Stimulated activated memory B cell treated with anti-CD40 and anti-IgM and Interleukin-4, amounts not matched to agents 10 μg/mL and 1 μg/mL and 100 μg/mL, for 72 hours (primary cell): ENCODE data around the gene SETMAR.
A peak's percentile ranks its signal among the peaks of the same experiment; 100 is the strongest.
"Not testable (repeated sequence)": the region's sequence is repeated elsewhere in the genome, so short reads cannot be mapped to it uniquely, and the experiment has no call there.

Source experiments
- ATAC-seq: fragments of 150-1000 bp; cut with Tn5 transposase; 2 replicates; pipeline ENCODE4 v1.10.0; 2021
- H3K27ac Mint-ChIP-seq: one replicate; pipeline ENCODE4 v1.8.0; 2022; ENCODE audit warnings: mild to moderate bottlenecking, mixed read lengths
- H3K27me3 Mint-ChIP-seq: one replicate; pipeline ENCODE4 v1.8.0; 2022; ENCODE audit warnings: mixed read lengths
- H3K36me3 Mint-ChIP-seq: one replicate; pipeline ENCODE4 v1.8.0; 2022; ENCODE audit warnings: mixed read lengths
- H3K4me1 Mint-ChIP-seq: one replicate; pipeline ENCODE4 v1.8.0; 2022; ENCODE audit warnings: mixed read lengths
- H3K4me3 Mint-ChIP-seq: one replicate; pipeline ENCODE4 v1.8.0; 2022; ENCODE audit warnings: mild to moderate bottlenecking, moderate library complexity, mixed read lengths
- H3K9me3 Mint-ChIP-seq: one replicate; pipeline ENCODE4 v1.8.0; 2022; ENCODE audit warnings: mixed read lengths

The SETMAR gene

DNA sequence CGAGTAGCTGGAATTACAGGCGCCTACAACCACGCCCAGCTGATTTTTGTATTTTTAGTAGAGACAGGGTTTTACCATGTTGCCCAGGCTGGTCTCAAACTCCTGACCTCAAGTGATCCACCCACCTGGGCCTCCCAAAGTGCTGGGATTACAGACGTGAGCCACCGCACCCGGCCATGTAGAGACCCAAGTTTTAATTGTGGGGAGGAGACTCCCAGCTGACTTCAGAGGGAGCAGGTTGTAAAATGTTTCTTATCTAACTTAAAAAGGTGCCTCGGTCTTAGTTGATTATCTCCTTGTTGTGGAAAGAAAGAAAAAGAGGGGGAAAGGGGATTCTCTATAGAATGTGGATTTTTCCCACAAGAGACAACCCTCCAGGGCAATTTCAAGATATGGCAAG is 2.0 kb downstream of the SETMAR start:
- H3K27ac Mint-ChIP-seq, H3K27me3 Mint-ChIP-seq, ATAC-seq, H3K9me3 Mint-ChIP-seq, H3K4me3 Mint-ChIP-seq: not testable (repeated sequence)
- H3K4me1 Mint-ChIP-seq, result peaks cover 18% of the 10 kb centered on the region
- H3K36me3 Mint-ChIP-seq, result peaks cover 16% of the 10 kb centered on the region

- Mint-ChIP-seq H3K36me3 (peaks cover 11% of the 10 kb centered on the region), H3K4me3 (no peak overlapping the region), H3K27me3 (no peaks in the 10 kb centered on the region), H3K27ac (no peak overlapping the region), H3K4me1 (peaks cover 18% of the 10 kb centered on the region), H3K9me3 (no peaks in the 10 kb centered on the region)
- ATAC-seq, result no peak
These were observed 2.9 kb downstream of the SETMAR start for GRCh38 chr3:4306091-4306490.

DNA sequence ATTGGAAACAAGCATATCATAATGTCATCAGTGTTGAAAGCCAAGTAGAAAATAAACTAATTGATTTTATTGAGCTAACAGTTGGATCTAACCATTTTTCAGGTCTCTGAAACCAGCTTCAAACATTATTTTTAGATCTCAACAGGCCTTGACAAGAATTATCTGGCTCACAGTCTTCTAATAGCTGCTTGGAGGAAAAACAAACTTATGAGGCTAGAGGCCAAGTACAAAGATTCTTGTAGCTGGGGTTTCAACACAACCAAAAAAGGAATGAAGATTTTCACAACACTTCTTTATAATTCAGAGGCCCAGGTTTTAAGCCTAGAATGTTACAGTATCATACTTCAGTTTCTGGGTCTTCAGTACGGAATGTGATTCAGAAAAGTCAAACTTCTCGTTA is 3.7 kb downstream of the SETMAR start:
- Mint-ChIP-seq H3K27ac (no peak overlapping the region), H3K4me1 (peaks cover 18% of the 10 kb centered on the region), H3K27me3 (no peaks in the 10 kb centered on the region), H3K4me3 (no peak overlapping the region), H3K36me3 (peaks cover 7% of the 10 kb centered on the region), H3K9me3 (no peaks in the 10 kb centered on the region)
- ATAC-seq, result no peak

DNA sequence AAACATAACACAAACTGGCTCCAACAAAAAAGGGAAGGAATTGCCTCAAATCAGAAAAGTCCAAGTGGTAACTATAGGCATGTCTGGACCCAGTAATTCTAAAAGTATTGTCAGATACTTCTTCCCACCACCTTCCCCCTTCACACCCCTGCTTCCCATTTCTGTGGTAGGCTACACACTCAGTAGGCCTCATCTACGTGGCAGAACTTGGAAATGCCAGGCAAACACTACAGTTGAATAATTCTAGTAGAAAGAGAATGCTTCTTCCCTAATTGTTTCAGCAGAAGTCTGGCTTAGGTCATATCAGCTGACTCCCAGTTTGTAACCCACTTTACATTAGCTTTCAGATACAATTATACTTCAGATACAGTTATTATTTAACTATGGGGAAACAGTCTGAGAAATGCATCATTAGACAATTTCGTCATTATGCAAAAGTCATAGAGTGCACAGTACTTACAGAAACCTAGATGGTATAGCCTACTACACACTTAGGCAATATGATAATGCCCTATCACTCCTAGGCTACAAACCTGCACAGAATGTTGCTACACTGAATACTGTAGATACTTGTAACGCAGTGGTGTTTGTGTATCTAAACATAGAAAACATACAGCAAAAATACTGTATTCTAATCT is 6.4 kb downstream of the SETMAR start:
- no peak overlapping the region for H3K4me3 Mint-ChIP-seq
- H3K36me3 Mint-ChIP-seq, result peaks cover 20% of the 10 kb centered on the region
- H3K27me3 Mint-ChIP-seq, result no peaks in the 10 kb centered on the region
- H3K27ac Mint-ChIP-seq, result no peak overlapping the region
- no peaks in the 10 kb centered on the region for H3K9me3 Mint-ChIP-seq
- ATAC-seq, result no peak
- H3K4me1 Mint-ChIP-seq, result peaks cover 4% of the 10 kb centered on the region

DNA sequence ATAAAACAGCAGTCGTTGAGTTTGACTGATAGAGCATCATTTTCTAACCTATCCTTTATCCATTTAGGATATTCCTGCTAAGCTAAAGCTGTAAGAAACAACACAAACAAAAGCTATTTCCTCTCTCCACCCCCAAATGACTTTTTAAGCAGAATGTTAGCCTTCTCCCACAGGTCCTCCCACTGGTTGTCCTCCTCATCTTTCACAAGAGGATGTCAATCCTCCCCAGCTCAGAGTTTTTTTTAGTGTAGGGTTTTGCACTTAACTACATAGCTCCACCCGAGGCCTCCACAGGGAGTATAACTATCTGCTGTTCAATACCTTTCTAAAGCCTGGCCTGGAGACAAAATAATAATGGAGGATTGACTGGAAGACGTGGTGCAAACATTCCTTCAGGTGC is 7.8 kb downstream of the SETMAR start:
- H3K27me3 Mint-ChIP-seq, result no peaks in the 10 kb centered on the region
- no peak for ATAC-seq
- peaks cover 27% of the 10 kb centered on the region for H3K36me3 Mint-ChIP-seq
- H3K4me1 Mint-ChIP-seq, result no peaks in the 10 kb centered on the region
- no peak overlapping the region for H3K4me3 Mint-ChIP-seq
- no peak overlapping the region for H3K27ac Mint-ChIP-seq
- no peaks in the 10 kb centered on the region for H3K9me3 Mint-ChIP-seq

DNA sequence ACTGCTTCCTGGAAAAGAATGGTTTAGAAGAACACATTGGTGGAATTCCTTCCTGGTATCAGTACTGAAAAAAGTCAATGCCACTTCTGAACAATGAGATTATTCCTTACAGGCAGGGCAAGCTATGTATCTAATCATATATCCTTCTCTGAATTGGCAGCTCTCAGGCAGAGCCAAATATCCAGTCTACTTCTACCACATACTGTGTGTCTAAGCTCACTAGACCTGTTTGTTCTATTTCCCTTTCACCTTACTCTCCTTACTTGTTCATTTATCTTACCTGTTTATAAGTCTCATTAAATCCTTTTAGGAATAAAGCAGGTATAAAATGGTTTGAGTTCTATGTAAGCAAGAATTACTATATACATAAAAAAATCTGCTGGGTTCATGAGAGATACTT is 8.3 kb downstream of the SETMAR start:
- Mint-ChIP-seq H3K36me3 (peaks cover 32% of the 10 kb centered on the region), H3K4me3 (no peak overlapping the region), H3K9me3 (no peaks in the 10 kb centered on the region), H3K27me3 (no peaks in the 10 kb centered on the region), H3K27ac (no peak overlapping the region), H3K4me1 (no peaks in the 10 kb centered on the region)
- no peak for ATAC-seq

- no peaks in the 10 kb centered on the region for H3K9me3 Mint-ChIP-seq
- no peak overlapping the region for H3K27ac Mint-ChIP-seq
- no peak overlapping the region for H3K4me3 Mint-ChIP-seq
- no peaks in the 10 kb centered on the region for H3K27me3 Mint-ChIP-seq
- H3K4me1 Mint-ChIP-seq, result no peaks in the 10 kb centered on the region
- peaks cover 37% of the 10 kb centered on the region for H3K36me3 Mint-ChIP-seq
- ATAC-seq, result no peak
These were observed 10.6 kb downstream of the SETMAR start for GRCh38 chr3:4313606-4314293.

DNA sequence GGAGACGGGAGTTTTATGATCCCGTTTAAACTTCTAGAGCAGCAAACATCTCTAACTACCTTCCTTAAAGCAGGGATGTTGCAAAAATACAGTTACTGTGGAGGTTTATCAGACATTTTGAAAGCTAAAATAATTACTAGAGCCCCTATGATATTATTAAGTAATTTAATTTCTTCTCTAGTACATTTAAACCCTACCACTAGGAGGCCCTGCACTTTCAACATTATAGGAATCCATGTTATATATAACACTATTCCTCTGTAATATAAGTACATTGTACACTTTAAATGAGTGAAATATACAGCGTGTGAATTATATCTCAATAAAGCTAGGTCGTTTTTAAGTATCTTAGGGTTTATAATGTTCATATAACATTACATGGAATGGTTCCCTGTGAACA is 11.5 kb downstream of the SETMAR start:
- H3K4me1 Mint-ChIP-seq, result peaks cover 8% of the 10 kb centered on the region
- H3K27me3 Mint-ChIP-seq, result no peaks in the 10 kb centered on the region
- no peaks in the 10 kb centered on the region for H3K9me3 Mint-ChIP-seq
- H3K27ac Mint-ChIP-seq, result no peak overlapping the region
- ATAC-seq, result no peak
- peaks cover 43% of the 10 kb centered on the region for H3K36me3 Mint-ChIP-seq
- no peak overlapping the region for H3K4me3 Mint-ChIP-seq

DNA sequence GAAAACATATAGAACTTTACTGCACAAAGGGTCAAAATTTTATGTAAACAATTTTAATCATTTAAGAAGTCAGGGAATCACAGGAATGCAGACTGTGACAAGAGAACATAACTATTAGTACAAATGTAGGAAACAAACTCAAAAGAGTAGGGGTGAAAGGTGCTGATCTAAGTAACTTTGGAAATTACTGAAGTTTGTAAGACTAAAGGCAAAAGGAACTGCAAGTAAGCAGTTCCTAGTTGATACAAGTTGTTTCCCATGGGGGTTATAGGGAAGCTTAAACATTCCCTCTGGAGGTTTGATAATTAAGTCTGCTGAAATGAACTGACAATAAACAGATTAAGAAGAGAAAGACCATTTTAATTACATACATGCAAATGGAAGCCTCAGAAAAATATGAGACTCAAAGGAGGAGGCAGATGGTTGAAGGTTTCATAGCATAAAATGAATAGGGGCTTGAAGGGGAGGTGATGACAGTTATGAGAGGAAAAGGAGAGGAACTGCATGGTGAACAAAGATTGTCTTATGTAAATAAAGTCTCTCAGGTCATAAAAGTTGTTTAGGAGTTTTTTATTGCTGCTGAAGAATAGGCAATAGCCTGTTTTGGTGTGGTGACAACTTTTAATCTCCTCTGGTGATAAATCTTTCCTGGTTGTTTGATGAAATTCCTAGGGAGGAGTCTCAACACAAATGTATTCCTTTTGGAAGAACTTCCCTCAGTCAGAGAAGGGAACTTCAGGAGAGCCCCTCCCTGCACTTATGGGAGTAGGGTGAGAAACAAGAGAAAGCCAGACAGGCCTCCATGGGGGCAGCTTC is 17.1 kb downstream of the SETMAR start:
- no peaks in the 10 kb centered on the region for H3K27me3 Mint-ChIP-seq
- H3K4me3 Mint-ChIP-seq, result no peak overlapping the region
- peaks cover 17% of the 10 kb centered on the region for H3K4me1 Mint-ChIP-seq
- peak overlapping the region; percentile 11 for H3K27ac Mint-ChIP-seq
- no peaks in the 10 kb centered on the region for H3K9me3 Mint-ChIP-seq
- peaks cover 19% of the 10 kb centered on the region for H3K36me3 Mint-ChIP-seq
- ATAC-seq, result no peak

DNA sequence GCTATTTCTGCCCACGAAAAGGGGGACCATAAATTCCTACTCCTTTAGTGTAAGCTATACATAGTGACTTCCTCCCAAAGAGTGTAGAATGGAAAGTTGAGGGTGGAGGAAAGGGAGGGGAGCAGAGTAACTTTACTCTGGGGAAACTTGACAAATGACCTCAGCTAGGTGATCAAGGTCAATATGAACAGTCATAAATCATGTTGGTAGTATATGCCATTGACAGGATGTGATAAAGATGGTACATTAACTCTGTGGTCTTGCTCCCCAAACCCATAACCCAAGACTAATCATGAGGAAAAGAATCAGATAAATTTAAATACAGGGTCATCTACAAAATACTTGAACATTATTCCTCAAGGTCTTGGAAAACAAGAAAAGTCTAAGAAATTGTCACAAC is 18.6 kb downstream of the SETMAR start:
- H3K27ac Mint-ChIP-seq, result no peak overlapping the region
- H3K36me3 Mint-ChIP-seq, result peaks cover 9% of the 10 kb centered on the region
- ATAC-seq, result no peak
- H3K9me3 Mint-ChIP-seq, result no peaks in the 10 kb centered on the region
- no peak overlapping the region for H3K4me3 Mint-ChIP-seq
- H3K27me3 Mint-ChIP-seq, result no peaks in the 10 kb centered on the region
- peaks cover 17% of the 10 kb centered on the region for H3K4me1 Mint-ChIP-seq

- Mint-ChIP-seq H3K4me1 (peaks cover 17% of the 10 kb centered on the region), H3K36me3 (peaks cover 6% of the 10 kb centered on the region), H3K4me3 (no peak overlapping the region), H3K27ac (no peak overlapping the region), H3K27me3 (no peaks in the 10 kb centered on the region), H3K9me3 (no peaks in the 10 kb centered on the region)
- no peak for ATAC-seq
These were observed 19.5 kb downstream of the SETMAR start for GRCh38 chr3:4322635-4323034.

- Mint-ChIP-seq H3K27ac (no peak overlapping the region), H3K27me3 (no peaks in the 10 kb centered on the region), H3K9me3 (peaks cover under 1% of the 10 kb centered on the region), H3K36me3 (peaks cover 8% of the 10 kb centered on the region), H3K4me3 (no peak overlapping the region), H3K4me1 (peaks cover 17% of the 10 kb centered on the region)
- no peak for ATAC-seq
These were observed 20.3 kb downstream of the SETMAR start for GRCh38 chr3:4323246-4324027.

GRCh38 chr3:4326868-4327267 is 23.7 kb downstream of the SETMAR start:
- Mint-ChIP-seq H3K27ac (no peak overlapping the region), H3K9me3 (peaks cover 12% of the 10 kb centered on the region)
- ATAC-seq, result no peak

GRCh38 chr3:4329806-4330205 is 26.6 kb downstream of the SETMAR start:
- ATAC-seq, H3K27ac Mint-ChIP-seq, H3K27me3 Mint-ChIP-seq, H3K4me1 Mint-ChIP-seq, H3K4me3 Mint-ChIP-seq: not testable (repeated sequence)
- H3K9me3 Mint-ChIP-seq, result peaks cover 12% of the 10 kb centered on the region
- H3K36me3 Mint-ChIP-seq, result peaks cover 23% of the 10 kb centered on the region

More at GRCh38 chr3:4326868-4327267, 23.7 kb downstream of the SETMAR start:
- peaks cover 23% of the 10 kb centered on the region for H3K36me3 Mint-ChIP-seq
- no peaks in the 10 kb centered on the region for H3K27me3 Mint-ChIP-seq
- H3K4me3 Mint-ChIP-seq, result no peak overlapping the region
- no peaks in the 10 kb centered on the region for H3K4me1 Mint-ChIP-seq

- no peak overlapping the region for H3K27ac Mint-ChIP-seq
These were observed 28.9 kb downstream of the SETMAR start for GRCh38 chr3:4332111-4332510.

More at GRCh38 chr3:4332111-4332510, 28.9 kb downstream of the SETMAR start:
- no peaks in the 10 kb centered on the region for H3K4me1 Mint-ChIP-seq
- peaks cover 25% of the 10 kb centered on the region for H3K36me3 Mint-ChIP-seq
- ATAC-seq, result no peak
- H3K9me3 Mint-ChIP-seq, result peaks cover 12% of the 10 kb centered on the region
- no peaks in the 10 kb centered on the region for H3K27me3 Mint-ChIP-seq
- H3K4me3 Mint-ChIP-seq, result no peak overlapping the region
